ENCODE results near the gene C16orf86.

C16orf86 gene

DNA sequence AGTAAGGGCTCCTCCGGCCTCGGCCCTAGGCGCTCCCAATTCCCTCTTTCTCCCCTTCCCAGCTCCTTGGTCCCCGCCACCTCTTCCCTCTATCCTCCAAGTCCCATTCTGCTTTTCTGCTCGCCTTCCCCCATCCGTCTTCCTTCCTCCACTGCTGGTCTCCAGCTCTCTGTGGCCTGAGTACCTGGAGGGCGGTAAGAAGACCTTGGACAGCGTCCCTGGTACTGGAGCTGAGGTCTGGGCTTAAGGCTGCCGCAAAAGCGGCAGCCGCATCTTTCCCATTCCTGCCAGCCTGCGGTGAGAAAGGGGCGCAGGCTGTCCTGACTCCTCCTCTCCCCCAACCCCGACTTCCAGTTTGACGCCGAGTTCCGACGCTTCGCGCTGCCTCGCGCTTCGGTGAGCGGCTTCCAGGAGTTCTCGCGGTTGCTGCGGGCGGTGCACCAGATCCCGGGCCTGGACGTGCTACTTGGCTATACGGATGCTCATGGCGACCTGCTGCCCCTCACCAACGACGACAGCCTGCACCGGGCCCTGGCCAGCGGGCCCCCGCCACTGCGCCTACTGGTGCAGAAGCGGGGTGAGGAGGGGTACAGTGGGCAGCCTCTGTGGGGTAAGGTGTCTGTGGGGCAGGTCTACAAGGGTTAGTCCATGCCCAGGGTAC, 5.4 kb upstream of the C16orf86 start:
- POLR2A ChIA-PET = no interaction called here
- no peak for DNase-seq (ENCODE audit: extremely low spot score)
- TF ChIP-seq, protein P1, sequence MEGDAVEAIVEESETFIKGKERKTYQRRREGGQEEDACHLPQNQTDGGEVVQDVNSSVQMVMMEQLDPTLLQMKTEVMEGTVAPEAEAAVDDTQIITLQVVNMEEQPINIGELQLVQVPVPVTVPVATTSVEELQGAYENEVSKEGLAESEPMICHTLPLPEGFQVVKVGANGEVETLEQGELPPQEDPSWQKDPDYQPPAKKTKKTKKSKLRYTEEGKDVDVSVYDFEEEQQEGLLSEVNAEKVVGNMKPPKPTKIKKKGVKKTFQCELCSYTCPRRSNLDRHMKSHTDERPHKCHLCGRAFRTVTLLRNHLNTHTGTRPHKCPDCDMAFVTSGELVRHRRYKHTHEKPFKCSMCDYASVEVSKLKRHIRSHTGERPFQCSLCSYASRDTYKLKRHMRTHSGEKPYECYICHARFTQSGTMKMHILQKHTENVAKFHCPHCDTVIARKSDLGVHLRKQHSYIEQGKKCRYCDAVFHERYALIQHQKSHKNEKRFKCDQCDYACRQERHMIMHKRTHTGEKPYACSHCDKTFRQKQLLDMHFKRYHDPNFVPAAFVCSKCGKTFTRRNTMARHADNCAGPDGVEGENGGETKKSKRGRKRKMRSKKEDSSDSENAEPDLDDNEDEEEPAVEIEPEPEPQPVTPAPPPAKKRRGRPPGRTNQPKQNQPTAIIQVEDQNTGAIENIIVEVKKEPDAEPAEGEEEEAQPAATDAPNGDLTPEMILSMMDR (IDR thresholded peaks at IDR 0.05; ENCODE audit: control extremely low read depth, extremely low read depth, low read depth, missing control alignments) = no peak
- CTCF ChIA-PET = interaction anchor here (1.6 to 18.5 kb wide), 6 partner anchors 9 to 180 kb away, joined by 3 to 357 read pairs (median 71); partner anchors contain the start of genes ATP6V0D1, CARMIL2 and RIPOR1

GRCh38 chr16:67661886-67662652, 4.5 kb upstream of the C16orf86 start:
- TF ChIP-seq, protein P1 (IDR thresholded peaks at IDR 0.05; ENCODE audit: control extremely low read depth, extremely low read depth, low read depth, missing control alignments) = no peak
- ChIA-PET POLR2A (no interaction called here), CTCF (interaction anchor here (0.8 to 18.5 kb wide), 8 partner anchors 8 to 181 kb away, joined by 3 to 357 read pairs (median 34); partner anchors contain the start of genes ATP6V0D1, CARMIL2 and RIPOR1)
- DNase-seq (ENCODE audit: extremely low spot score) = no peak

GRCh38 chr16:67662653-67663010, 4.0 kb upstream of the C16orf86 start:
- POLR2A ChIA-PET = no interaction called here
- no peak for DNase-seq (ENCODE audit: extremely low spot score)
- CTCF ChIA-PET = interaction anchor here (0.8 to 18.5 kb wide), 8 partner anchors 11 to 172 kb away, joined by 3 to 357 read pairs (median 32); partner anchors contain the start of genes CARMIL2, CTCF and RIPOR1

DNA sequence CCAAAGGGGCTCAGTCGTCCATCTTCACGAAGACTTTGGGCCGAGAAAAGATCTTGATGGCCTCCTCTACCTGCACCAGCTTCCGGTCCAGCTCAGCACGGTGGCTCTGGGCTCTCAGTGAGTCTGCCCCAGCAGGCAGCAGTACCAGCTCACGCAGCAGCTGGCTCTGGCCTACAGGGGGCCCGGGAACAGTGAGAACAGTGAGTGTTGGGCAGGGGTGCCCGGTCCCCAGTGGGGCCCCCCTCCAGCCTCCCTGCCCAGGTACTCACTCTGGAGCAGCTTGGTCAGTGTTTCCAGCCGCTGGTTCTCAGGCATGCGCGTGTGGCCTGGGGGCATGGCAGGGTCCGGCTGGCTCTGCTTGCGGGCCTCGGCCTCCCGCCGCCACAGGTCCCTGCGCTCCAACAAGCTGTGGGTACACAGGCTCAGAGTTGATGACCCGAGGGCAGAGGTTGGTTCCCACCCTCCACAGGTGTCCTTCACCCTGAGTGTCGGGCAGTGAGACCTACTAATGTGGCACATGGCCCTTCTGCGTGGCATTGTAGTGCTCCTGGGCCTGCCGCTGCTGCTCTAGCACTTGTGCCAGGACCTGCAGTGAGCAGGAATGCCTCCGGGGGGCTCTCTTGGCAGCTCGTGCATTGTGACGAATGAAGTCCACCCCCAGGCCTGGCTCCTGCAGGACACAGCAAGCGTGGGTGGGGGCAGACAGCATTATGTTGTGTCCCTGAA, 3.3 kb upstream of the C16orf86 start:
- no peak for DNase-seq (ENCODE audit: extremely low spot score)
- ChIA-PET CTCF (interaction anchor here (0.8 to 18.5 kb wide), 11 partner anchors 10 to 182 kb away, joined by 3 to 357 read pairs (median 10); partner anchors contain the start of genes ATP6V0D1, CARMIL2, CTCF and RIPOR1), POLR2A (interaction anchor here (0.5 kb wide), 1 partner anchor 93 kb away, joined by 4 read pairs; no protein-coding TSS in a partner anchor)
- TF ChIP-seq, protein P1 (IDR thresholded peaks at IDR 0.05; ENCODE audit: control extremely low read depth, extremely low read depth, low read depth, missing control alignments) = peak; percentile 27

More at GRCh38 chr16:67662653-67663010, 4.0 kb upstream of the C16orf86 start:
- TF ChIP-seq, protein P1 (IDR thresholded peaks at IDR 0.05; ENCODE audit: control extremely low read depth, extremely low read depth, low read depth, missing control alignments) = no peak

- ChIA-PET CTCF (interaction anchor here (0.9 to 18.5 kb wide), 9 partner anchors 9 to 183 kb away, joined by 3 to 357 read pairs (median 14); partner anchors contain the start of genes ATP6V0D1, CARMIL2, CTCF and RIPOR1), POLR2A (interaction anchor here (0.5 to 0.6 kb wide), 2 partner anchors 89 to 94 kb away, joined by 3 to 4 read pairs; no protein-coding TSS in a partner anchor)
- TF ChIP-seq, protein P1 (IDR thresholded peaks at IDR 0.05; ENCODE audit: control extremely low read depth, extremely low read depth, low read depth, missing control alignments) = no peak
- no peak for DNase-seq (ENCODE audit: extremely low spot score)
Measured at GRCh38 chr16:67663877-67664222, 2.8 kb upstream of the C16orf86 start.
